ENCODE results near the gene BDH2.
A peak's percentile ranks its signal among the peaks of the same experiment; 100 is the strongest.

The BDH2 gene

DNA sequence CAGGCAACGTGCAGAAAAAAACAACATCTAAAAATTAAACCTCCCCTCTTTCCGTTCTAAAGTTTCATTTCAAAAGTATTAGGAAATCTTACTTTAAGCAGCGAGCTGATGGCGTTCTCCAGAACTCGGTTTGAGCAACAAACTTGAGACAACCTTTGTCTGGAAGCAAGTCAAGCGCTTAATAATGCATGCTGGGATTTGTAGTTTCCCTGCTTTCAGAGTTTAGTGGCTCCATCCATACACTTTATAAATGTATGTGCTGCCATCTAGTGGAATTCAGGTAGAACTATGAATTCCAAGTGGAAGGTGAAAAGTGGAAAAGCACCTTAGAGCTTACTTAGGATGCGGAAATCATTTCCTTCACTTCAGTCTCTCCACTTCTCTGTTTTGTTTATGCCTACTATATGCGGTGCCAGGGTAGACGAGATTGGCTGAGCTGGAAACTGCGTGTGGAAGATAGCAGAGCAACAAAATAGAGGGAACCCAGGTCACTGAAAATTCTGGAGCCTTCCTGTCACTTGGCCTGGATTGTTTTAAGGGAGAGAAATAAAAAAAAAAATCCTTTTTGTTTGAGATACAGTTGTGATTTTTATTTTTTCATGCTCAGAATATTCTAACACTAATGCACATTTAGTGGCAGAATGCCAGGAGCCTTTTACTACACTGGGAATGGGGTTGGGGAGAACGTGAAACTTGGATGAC, at the start of gene BDH2:
Gene BDH2 (minus strand): TSS at position 144 of the 702 bp plus-strand sequence. CDS start 3,580 bp downstream, outside the sequence.
- peak; percentile 37 for DNase-seq (ENCODE audit: low spot score)

DNA sequence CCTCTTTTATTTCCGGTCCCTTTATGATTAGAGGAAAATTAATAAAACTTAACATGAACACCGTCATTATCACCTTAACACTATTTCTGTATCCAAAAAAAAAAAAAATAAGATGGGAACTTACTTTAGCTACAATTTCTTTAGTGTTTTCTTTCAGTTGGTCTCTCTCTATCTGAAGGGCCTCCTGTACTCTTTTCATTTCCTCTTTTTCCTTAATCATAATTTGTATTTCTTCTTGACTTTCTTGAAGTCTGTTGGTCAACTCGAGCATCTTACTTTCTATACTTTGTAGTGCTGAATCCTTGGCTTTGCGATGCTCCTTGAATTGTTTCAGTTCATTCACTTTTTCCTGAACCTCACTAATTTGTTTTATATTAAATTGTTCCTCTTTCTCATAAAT, 45.3 kb upstream of the BDH2 start:
- DNase-seq (ENCODE audit: low spot score) = no peak

DNA sequence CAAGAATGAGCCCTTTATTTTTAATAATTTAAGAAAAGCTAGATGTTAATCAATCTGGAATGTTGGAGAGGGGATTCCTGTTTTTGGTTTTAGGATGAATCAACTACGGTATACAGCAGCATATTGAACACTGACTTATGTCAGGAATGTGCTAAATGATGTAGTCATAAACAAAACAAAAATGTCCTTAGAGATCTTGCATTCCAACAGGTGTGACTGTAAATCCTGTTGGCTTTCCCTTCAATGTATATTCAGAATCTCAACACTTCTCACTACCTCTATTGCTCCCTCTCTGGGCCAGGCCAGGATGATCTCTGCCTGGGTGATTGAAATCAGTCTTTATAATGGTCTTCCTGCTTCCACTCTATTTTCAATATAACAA, 37.8 kb upstream of the BDH2 start:
- no peak for DNase-seq (ENCODE audit: low spot score)

DNA sequence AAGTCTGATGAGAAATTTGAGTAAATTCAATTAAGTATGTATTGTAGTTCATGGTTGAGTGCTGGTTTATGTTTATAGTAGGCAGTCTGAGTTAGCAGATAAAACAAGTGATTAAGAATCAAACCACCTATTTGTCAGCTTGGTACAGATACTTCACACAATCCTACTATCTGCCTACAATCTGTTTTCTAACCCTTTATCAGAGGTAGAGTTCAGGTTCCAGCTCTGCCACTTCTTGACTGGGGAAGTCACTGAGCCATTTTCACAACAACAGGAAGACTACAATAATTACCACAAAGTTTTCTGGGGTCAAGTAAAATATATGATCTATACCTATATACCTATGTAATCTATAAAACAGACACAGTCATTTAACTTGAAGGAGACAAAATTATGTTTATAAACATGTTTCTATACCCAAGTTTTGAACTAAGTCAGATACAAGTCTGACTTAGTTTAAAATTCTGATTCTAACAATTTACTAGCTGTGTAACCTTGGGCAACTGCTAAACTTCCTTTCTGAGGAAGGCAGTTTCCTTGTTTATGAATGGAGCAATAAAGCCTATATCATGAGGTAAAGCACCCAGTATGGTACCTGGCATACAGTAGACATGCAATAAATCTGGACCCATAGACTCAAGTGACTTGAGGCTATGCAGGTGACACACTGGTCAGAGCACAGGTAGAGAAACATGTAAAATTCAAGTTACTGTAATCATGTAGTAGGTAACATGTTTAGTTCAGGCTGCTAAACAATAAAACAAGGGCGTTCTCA, 37.2 kb upstream of the BDH2 start:
- no peak for DNase-seq (ENCODE audit: low spot score)

DNA sequence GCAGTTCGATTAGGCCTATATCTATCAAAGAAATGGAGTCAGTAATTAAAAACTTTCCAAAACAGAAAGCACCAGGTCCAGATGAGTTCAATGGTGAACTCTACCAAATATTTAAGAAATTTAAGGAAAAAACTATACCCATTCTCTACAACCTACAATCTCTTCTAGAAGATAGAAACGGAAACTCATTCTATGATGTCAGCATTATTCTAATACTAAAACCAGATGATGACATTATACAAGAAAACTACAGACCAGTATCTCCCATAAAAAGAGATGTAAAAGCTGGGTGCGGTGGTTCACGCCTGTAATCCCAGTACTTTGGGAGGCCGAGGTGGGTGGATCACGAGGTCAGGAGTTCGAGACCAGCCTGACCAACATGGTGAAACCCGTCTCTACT, 29.5 kb upstream of the BDH2 start:
- no peak for DNase-seq (ENCODE audit: low spot score)

DNA sequence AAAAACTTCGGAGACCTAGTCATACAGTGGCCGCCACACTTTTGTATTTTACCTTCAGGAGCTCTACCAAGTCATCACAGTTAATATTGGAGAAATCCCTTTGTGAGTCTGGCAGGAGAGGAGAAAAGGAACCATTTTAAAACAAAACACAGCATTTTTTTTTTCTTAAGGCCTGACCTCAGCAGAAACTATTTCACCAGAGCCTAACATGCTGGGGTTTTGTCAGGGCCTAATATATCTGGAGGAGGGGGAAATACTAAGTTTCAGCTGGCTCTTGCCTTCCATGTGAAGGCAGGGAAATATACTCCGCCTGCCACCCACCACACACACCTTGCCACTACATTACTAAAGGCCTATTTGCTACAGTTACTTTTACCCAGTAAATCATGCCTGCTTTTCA, 26.5 kb upstream of the BDH2 start:
- no peak for DNase-seq (ENCODE audit: low spot score)

DNA sequence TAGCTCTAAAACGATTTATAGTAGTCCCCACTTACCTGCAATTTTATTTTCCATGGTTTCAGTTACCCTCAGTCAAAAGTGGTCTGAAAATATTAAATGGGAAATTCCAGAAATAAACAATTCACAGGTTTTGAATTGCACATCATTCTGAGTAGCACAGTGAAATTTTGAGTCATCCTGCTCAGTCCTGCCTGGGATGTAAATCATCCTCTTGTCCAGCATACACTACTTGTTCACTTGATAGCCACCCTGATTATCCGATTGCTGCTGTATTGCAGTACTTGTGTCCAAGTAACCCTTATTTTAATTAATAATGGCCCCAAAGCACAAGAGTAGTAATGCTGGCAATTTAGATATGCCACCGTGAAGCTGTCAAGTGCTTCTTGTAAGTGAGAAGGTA, 23.5 kb upstream of the BDH2 start:
- DNase-seq (ENCODE audit: low spot score) = no peak

DNA sequence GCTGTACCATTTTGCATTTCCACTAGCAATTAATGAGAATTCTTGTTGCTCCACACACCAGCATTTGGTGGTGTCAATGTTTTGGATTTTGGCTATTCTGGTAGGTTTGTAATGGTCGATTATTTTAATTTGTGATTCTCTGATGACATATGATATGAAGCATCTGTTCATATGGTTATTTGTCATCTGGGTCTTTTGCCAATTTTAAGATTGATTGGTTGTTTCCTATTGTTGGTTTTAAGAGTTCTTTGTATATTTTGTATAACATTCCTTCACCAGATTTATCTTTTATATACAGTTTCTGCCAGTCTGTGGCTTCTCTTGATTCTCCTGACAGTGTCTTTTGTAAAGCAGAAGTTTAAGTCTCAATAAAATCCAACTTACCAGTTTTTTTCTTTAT, 18.5 kb upstream of the BDH2 start:
- DNase-seq (ENCODE audit: low spot score) = no peak

DNA sequence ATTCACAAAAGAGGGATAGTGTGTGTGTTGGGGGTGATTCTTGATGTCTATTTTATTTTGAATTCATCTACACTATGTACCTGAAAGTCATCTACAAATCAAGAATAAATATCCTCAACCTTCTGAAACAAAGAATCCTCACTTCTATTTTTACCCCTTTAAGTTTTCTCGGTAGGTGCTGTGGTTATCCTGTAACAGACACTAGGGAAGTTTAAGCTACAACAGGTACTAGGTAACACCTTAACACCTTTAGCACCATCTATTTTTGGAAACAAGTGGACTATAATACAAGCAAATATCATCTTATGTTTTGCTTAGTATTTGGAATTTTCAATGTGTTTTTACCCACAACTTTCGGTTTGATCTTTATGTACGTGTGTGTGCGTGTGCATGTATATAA, 12.0 kb upstream of the BDH2 start:
- no peak for DNase-seq (ENCODE audit: low spot score)

DNA sequence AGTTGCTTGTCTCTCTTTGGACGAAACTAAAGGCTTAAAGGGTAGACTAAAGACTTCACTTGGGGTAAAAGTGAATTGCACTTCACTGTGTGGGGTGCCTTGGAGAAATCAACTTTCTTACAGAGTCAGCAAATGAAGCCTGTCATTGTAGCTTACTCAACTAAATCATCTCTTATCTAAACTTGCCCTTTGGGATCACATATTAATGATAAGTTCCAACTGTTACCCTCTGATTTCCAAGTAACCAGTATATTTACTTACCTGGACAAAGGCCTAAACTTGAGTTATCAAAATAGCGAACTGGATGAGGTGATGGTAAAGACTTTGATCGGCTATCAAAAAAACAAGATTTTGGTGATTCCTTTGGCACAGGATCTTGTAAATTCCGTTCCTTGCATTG, 8.9 kb upstream of the BDH2 start:
- no peak for DNase-seq (ENCODE audit: low spot score)

DNA sequence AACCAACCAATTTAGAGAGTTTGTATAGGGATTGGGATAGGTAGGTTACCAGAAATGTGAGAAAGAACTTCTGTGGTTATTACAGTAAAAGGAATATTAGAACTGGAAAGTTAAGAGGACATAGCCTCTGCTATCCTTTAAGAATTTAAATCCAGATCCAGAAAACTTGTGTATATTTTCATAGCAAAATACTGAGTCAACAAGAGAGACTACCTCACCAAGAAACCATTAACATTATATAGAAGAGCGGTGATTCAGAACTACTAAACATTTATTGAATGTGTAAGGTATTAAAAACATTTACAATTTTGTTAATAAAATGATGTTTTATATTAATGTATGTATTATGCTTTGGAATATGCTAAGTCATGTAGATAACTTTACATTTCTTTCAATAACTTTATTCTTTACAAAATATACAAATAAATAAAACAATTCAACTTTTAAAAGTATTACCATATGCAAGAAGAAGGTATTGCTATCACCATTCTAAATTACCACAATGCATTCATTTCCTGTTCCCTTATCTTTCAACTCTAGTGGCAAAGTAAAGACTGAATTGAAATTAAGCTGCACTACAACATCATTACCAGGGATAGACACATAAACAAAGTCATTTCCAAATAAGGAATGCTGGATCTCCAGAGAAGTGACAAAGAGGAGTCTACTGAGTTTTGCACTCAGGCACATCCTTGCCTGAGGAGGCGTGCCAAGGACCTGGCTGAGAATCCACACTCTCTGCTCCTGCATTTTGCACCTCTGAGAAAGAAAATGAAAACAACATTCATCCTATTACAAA, 6.1 kb upstream of the BDH2 start:
- DNase-seq (ENCODE audit: low spot score) = no peak

DNA sequence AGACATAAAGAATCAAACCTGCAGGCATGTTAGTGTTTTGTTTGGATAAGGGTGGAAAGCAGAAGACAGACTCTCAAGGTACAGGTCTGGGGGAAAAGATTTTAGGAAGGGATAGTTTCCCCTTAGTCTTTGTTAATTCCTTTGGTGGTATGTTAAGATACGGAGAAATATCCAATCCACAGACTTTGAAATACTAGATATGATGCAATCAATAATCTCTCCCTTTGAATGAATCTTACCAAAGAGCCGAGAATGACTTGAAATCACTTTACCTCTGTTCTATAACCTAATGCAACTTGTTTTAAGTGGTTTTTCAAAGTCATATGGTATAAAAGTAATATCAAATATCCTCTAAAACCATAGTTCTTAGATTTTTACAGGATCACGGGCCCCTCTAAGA, 5.3 kb upstream of the BDH2 start:
- no peak for DNase-seq (ENCODE audit: low spot score)

DNA sequence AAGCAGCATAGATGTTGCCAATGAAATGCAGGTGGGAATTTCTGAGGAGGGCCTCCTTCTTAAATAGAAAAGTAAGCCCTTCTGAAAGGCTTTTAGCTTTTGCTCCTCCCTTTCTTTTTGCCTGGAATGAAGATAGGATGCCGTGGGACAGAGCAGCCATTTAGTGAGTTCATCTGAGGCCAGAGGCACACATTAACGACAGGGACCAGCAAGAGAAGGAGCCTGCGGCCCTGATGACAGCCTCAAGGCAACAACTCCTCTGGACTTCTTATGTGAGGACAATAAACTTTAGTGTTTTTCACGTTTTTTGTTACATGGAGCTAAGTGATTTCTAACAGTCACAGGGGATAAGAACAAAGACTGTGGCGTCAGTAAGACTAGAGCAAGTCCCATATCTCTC, 1.1 kb upstream of the BDH2 start:
- DNase-seq (ENCODE audit: low spot score) = no peak

DNA sequence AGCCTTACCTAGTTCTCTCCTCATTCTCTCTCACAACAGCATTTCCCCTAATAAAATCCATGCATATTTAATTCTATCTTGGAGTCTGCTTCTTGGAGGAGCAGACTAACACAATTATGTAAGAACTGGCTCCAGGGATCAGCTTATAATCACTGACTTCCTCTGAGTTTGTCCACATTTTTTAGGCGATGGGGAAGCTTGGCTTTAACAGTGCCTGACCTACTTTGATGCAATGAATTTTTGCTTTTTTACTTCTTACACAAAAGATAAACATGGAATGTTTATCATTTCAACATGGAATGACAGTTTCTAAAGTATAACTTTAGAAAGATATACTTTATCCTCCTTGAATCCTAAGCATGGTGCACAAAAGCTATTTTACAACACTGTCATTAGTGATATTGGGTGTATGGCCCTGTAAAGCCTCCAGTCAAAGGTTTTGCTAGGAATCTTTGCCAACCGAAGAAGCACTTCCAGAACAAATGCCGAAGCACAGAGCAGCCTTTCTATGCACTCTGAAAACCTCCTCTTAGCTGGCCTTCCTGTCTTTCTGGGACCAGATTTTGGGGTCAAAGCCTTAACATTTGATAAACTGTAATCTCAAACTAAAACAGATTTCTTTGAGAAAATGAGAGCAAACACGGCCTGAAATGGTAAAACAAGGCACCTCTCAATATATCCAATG, 736 bp downstream of the BDH2 start:
- no peak for DNase-seq (ENCODE audit: low spot score)

DNA sequence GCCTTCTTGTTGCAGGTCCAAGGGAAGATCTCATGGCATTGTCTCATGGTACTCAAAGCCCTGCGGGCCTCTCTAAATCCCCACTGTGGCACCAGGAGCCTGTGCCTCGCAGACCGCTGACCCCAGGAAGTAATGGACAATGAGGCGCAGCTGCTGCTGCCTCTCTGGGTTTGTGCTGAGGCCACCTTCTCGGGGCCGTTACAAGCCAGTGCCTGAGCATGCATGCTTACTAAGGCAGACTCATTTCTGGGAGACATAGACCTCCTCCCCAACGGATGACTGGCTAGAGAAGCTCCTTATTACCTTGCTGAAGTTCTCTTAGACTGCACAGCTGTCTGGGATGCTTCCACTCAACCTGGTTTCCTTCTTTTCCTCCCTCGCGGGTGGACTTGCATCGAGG, 1.3 kb downstream of the BDH2 start:
- no peak for DNase-seq (ENCODE audit: low spot score)

DNA sequence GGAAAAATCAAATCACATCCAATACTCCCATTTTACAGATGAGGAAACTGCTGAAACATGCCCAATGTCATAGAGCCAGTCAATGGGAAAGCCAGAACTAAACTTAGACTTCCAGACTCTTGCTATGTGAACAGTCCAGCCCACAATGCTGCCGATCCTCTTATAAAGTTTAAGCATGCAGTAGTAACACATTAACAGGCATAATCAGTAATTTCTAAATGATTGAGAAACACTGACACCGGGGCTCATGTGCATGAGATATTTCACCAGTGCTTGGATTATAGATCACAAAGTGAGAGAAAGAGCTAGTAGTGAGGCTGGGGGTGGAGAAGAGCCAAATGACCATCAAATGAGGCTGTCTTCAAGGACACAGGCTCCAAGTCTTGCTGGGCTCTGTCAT, 2.5 kb downstream of the BDH2 start:
- DNase-seq (ENCODE audit: low spot score) = no peak

DNA sequence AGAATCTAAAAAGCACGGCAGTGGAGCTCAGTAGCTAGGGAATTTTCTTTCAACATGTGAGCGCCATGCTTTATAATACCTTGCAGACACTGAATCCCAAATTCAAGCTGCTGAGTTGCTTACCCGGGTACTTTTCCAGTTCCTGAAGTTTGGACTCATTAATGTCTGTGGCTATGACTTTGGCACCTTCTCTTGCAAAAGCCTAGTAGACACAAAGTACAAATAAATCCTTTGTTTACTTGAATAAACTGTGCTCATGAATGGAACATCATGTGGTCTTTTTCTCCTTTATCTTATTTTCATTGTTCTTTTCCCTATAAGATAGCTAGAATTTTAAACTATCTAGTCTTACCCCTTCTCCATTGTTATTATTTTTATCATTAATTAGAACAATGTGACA, 4.6 kb downstream of the BDH2 start:
- no peak for DNase-seq (ENCODE audit: low spot score)

DNA sequence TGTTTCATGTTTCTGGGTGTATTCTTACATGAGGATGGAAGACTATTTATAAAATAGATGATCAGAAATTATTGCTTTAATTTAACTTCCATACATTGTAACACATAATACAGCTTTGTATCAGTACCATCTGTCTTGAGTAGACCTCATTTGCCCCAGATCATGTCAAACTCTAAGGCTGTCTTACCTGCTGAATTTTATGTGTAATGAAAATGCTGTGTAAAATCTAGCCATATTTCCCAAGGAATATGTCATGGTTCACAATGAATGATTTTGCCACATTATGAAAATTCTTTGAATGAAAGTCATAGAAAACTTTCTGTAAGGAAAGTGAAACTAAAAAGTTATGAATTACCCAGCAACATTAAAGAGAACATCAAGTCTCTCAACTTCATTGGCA, 7.4 kb downstream of the BDH2 start:
- no peak for DNase-seq (ENCODE audit: low spot score)

DNA sequence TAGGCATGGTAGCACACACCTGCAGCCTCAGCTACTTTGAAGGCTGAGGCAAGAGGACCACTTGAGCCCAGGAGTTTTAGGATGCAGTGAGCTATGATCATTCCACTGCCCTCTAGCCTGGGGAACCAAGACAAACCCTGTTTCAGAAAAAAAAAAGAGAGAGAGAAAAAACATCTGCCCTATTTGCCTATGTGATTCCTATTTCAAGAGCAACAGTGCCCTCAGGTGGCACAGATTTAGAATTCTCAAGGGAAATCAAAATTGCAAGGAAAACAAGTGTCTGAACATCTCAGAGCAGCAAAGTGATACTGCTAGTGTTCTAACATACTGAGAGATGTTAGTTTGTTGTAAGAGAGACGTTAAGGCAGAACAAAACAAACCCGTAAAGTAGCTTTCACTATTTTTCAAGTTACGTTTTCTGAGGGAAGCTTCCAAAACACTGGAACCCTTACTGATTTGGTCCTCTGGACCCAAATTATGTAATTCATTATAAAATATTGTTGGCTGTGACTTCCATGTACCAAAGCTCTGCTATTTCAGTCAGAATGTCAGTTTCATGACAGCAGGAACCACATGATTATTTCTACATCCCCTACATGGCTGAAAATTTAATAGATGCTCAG, 7.9 kb downstream of the BDH2 start:
- DNase-seq (ENCODE audit: low spot score) = no peak

DNA sequence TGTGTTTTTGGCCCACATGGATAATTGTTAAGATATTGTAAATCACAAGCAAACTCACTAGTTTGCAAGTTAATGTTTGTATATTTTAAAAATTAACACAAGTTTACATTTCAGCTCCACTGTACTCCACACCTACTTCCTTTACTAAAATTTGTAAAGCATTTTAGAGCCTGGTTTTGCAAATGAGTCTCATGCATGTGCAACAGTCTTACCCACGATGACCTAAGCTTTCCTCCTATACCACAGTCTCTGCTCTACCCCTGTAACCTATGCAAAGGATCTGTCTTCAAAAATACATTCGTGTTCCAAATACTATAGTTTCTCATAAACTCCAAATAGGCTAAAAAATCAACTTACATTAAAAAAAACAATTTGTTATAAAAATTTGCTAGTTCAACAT, 10.2 kb downstream of the BDH2 start:
- DNase-seq (ENCODE audit: low spot score) = no peak

DNA sequence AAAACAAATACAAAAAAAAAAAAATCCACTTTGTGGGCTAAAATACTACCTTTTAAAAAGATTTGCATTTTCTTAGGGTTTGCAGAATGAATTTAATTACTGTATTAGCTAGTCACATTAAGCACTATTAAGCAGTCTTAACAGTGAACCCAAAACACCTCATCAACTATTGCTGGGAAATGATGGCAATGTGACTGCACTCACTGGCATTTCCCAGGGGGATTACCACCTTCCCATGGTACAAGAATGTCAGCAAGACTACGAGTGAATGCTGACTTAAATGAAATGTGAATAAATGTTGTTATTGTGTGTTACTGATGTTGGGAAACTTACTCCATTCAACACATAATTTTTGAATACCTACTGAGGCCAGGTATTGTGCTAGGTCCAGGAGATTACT, 13.1 kb downstream of the BDH2 start:
- DNase-seq (ENCODE audit: low spot score) = no peak

DNA sequence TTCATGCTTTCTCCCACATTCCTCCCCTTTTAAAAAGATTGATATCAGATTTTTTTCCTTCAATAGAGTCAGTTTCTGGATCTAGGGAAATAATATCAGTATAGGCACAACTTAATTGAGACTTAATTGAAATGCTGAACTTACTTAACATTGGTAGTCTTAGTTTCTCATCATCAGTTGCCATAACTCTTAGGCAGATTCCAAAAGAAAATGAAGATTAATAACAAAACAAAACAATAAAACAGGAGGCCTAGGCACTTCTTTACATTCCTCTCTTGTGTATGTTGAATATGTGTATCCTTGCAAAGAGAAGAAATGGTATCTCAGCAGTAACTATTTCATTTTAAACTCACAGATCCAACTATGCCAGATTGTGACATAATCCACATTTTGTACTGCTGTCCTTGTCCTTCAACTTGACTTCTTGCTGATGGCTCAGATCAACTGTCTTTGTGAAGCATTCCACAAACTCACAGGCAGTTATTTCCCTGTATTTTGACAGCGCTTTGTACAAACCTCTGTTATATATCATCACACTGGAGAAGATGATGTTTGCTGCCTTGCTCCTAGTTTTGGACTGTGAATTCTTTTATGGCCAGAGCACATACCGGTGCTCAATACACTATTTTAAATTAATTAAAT, 14.0 kb downstream of the BDH2 start:
- no peak for DNase-seq (ENCODE audit: low spot score)
